Measurements from ENCODE around the gene TNRC18.
A peak's percentile ranks its signal among the peaks of the same experiment; 100 is the strongest.

Gene TNRC18

DNA sequence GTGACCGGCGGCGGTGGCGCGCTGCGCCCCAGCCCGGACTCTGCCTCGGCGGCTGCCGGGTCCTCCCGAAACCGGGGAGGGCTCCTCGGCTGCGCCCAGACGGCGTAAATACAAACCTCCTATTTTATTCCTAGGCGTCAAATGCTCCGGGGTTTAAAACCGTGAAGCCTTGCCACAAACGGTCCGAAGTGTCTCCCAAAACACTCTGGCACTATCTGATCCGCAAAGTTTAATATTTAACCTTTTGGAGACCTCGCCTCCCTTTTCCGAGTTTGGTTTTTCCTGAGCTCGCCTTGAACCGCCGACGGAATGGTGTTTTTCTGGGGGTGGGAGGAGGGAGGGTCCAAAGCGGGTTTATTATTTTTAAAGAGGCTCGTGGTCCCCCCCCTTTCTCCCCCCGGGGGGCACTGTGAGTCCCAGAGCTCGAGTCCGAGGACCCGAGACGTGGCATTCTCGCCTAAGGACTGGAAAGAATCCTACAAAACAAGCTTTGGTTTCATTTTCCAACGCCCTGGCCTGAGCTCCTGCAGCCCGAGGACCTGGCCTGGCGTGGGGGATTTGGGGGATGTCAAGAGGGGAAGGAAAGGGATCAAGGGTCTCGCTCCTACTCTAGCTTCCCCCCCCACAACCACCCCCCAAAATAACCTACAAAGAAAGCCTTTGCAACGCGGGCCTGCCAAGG is 1.8 kb downstream of the TNRC18 start:
- TF ChIP-seq, protein P1, sequence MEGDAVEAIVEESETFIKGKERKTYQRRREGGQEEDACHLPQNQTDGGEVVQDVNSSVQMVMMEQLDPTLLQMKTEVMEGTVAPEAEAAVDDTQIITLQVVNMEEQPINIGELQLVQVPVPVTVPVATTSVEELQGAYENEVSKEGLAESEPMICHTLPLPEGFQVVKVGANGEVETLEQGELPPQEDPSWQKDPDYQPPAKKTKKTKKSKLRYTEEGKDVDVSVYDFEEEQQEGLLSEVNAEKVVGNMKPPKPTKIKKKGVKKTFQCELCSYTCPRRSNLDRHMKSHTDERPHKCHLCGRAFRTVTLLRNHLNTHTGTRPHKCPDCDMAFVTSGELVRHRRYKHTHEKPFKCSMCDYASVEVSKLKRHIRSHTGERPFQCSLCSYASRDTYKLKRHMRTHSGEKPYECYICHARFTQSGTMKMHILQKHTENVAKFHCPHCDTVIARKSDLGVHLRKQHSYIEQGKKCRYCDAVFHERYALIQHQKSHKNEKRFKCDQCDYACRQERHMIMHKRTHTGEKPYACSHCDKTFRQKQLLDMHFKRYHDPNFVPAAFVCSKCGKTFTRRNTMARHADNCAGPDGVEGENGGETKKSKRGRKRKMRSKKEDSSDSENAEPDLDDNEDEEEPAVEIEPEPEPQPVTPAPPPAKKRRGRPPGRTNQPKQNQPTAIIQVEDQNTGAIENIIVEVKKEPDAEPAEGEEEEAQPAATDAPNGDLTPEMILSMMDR (conservative IDR thresholded peaks at IDR 0.05; ENCODE audit: low read depth, low read length): no peak
- H3K4me3 ChIP-seq (ENCODE audit: low read depth, low read length): peak overlapping the region; percentile 68
- DNase-seq (ENCODE audit: low read depth): peak; percentile 81

DNA sequence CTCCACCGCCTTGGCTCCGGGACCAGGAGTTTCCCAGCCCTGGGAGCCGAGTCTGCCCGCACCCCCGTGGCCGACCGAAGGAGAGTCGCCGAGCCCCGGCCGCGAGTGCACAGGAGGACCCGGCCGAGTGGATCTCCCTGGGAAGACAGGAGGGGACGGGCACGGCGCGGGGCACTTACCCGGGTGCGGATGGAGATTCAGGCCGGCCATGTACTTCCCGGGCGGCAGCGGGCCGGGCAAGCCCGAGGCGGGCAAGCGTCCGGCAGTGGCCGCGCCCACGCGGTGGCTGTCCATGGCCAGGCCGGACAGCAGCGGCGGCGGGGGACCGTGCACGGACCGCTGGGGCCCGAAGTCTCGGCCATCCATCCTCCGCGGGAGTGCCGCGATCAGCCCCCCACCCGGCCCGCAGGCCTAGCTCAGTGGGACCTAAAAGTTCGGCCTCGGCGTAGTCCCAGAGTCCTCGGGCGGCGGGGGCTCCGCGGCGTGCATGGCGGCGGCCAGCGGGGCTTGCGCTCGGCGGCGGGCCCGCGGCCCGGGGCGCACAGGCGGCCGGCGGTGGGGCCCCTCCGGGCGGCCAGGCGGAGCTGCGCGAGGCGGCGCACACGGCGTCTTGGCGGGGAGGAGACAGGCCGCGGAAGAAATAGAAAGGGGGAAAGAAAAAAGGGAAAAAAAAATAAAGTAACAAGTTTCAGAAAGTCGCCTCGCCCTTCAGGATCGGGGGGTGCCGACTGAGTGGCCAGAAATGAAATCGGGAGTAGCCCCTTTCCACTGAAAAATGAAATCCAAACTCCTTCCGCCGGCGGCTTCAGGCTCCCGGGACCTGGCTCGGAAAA is 2.5 kb downstream of the TNRC18 start:
- peak; percentile 22 for DNase-seq (ENCODE audit: low read depth)
- TF ChIP-seq, protein P1 (conservative IDR thresholded peaks at IDR 0.05; ENCODE audit: low read depth, low read length): no peak
- peak overlapping the region; percentile 68 for H3K4me3 ChIP-seq (ENCODE audit: low read depth, low read length)

DNA sequence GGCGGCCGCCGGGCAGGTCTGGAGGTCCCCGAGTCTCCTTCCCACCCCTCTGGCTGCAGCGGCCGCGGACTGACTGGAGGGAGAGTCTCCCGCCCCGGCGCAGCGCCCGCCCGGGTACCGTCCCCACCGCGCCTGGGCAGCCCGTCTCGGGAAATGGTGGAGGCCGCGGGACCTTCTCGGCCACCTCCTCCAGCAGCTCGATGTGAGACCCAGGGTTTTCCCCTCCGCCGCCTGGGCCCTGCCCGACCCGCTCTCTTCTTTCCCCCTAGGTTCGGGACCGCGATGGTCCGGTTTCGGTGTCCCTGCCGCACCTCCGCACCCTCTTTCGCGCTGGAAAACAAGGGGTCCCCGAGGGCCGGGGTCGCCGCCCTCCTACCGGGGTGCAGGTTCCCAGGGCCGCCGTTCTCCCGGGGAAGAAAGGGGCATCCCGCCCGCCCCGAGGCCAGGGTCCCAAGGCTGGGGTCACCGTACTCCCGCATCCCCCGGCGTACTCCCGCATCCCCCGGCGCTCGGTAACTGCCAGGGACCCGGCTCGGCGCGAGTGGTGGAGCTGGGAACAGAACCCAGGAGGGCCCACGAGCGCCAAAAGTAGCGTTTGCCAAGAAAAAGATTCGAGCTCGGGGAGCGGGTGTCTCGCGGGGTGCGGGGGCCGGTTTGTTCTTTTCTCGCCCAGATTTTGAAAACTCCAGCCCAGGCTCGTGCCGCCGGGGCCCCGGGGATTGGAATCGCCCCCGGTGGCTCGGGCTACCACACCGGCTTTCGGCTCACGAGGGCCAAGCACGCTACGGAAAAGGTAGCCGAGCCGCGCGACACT is 3.4 kb downstream of the TNRC18 start:
- peak overlapping the region; percentile 68 for H3K4me3 ChIP-seq (ENCODE audit: low read depth, low read length)
- DNase-seq (ENCODE audit: low read depth): peak; percentile 14
- TF ChIP-seq, protein P1 (conservative IDR thresholded peaks at IDR 0.05; ENCODE audit: low read depth, low read length): no peak

DNA sequence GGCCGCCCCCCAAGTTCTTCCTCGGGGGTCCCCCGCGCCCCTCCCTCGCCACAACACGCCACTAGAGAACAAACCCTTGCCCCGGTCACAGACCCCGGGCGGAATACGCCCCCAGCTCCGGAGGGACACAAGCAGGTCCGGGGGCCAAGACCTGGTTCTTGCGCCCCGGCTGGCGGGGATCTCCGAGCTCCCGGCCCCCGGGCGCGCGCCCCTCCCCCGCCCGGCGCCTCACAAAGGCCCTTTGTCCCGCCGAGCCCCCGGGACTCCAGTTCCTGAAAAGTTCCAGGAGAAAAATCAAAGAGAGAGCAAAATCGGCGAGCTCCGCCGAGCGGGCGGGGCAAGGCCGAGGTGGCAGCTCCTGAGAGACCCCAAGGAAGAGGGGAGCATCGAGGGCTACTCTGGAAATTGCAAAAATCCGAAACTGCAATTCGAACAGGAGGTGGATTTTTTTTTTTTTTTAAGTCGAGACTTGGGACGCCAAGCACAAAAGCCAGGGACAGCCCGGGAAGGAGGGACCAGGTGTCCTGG is 4.0 kb downstream of the TNRC18 start:
- no peak for DNase-seq (ENCODE audit: low read depth)
- H3K4me3 ChIP-seq (ENCODE audit: low read depth, low read length): peak overlapping the region; percentile 68
- TF ChIP-seq, protein P1 (conservative IDR thresholded peaks at IDR 0.05; ENCODE audit: low read depth, low read length): no peak

DNA sequence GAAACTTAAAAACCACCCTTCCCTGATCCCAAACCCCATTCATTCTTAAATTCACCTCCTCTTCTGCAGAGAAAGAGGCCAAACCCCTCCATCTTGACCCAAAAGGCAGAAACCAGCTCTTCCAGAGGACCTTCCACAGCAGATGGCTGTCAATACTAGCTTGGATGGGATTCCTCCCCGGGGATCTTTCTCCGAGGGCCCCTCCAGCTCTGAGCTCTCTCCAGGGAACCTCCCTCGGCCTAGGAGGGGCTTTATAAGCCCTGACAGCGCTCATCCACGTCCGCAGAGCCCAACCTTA is 5.4 kb downstream of the TNRC18 start:
- TF ChIP-seq, protein P1 (conservative IDR thresholded peaks at IDR 0.05; ENCODE audit: low read depth, low read length): no peak
- H3K4me3 ChIP-seq (ENCODE audit: low read depth, low read length): peak overlapping the region; percentile 68
- no peak for DNase-seq (ENCODE audit: low read depth)

DNA sequence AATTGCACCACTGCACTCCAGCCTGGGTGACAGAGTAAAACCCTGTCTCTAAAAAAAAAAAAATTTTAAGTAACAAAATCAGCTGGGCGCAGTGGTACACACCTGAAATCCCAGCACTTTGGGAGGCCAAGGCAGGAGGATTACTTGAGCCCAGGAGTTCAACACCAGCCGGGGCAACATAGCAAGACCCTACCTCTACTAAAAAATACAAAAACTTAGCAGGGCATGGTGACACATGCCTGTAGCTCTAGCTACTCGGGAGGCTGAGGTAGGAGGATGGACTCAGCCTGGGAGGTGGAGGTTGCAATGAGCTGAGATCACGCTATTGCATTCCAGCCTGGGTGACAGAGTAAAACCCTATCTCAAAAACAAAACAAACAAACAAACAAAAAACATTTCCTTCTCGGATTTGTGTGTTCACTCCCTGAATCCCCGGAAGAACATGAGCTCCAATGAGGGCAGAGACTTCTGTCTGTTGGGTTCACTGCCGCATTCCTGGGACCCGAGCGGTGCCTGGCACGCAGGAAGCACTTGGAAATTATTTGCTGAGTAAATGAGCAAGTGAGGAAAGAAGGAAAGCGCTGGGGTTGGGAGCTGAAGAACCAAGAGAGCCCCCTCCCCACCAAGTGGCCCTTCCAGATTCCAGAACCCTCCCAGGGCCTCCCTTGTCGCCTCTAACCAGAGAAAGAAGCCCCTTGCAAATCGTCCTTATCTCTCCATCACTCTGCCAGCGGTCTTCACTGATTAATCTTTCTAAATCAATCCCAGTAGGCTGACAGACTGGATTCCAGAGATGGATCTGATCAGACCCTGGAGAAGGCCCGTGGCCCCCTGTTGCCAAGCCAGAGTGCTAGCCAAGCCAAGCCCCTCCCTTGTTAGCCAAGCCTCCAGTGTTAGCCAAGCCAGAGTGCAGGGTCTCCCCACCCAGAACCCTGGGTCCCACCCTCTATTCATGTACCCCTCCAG is 6.2 kb downstream of the TNRC18 start:
- DNase-seq (ENCODE audit: low read depth): peak; percentile 29
- TF ChIP-seq, protein P1 (conservative IDR thresholded peaks at IDR 0.05; ENCODE audit: low read depth, low read length): no peak

More for the DNA sequence above, 6.2 kb downstream of the TNRC18 start:
- H3K4me3 ChIP-seq (ENCODE audit: low read depth, low read length): no peak overlapping the region
